MM.1S (cell line): Measurements from ENCODE around the gene DEPDC1.

ENCODE experiments used
- CTCF ChIP-seq: fragments of 300-600 bp; sonication (generic); IDR thresholded peaks from 2 replicates; pipeline ENCODE4 v1.5.1; 2016; ENCODE audit warnings: antibody characterized with exemption, low read length, mixed read lengths
- EZH2 ChIP-seq: fragments of 300-600 bp; sonication (generic); optimal IDR thresholded peaks from 2 replicates; pipeline ENCODE3; 2017; ENCODE audit warnings: low read depth, mild to moderate bottlenecking, antibody characterized with exemption, low read length, mixed read lengths
- EZH2phosphoT487 ChIP-seq: fragments of 300-600 bp; sonication (generic); IDR thresholded peaks from 2 replicates; pipeline ENCODE4 v1.6.1; 2018; ENCODE audit warnings: antibody characterized with exemption, low read length

DNA sequence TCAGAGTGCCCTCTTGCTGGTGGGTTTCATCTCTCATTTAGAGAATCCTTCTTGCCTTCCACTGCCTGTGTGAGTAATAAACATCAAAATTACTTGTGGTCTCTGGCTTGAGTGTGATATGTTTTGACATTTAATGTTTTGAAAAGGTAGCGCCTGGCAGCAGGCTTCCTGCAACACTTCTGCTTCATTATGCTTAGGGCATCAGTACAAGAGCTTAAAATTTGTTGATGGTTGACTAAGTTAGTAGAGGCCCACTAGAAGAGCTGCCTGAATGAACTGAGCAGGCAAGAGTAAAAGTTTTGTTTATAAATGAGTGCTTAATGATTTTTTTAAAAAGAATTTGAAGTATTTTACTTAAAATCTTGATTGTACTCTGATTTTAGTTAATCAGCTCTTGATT lies 40.7 kb downstream of the DEPDC1 start:
- no peak for TF ChIP-seq CTCF
- no peak for TF ChIP-seq EZH2
- no peak for TF ChIP-seq EZH2phosphoT487
